Transverse colon (tissue), 4 donors: ENCODE measurements around the gene CKM.

ENCODE experiments used
- CTCF ChIP-seq, 5 experiments: fragments of 200-600 bp in 3 of 5; fragments of 450-650 bp in 2 of 5; sonication (generic) in 3 of 5; IDR thresholded peaks; 1 replicate in 2 of 5; 2 replicates in 3 of 5; pipeline ENCODE4 v1.5.1; 2016 to 2017; ENCODE audit warnings: antibody characterized with exemption in 5 of 5, inconsistent platforms in 3 of 5, mild to moderate bottlenecking in 2 of 5, moderate library complexity in 1 of 5
- EP300 ChIP-seq: sonication (generic); formaldehyde crosslinking; IDR thresholded peaks from one replicate; pipeline ENCODE4 v1.6.1; 2017; ENCODE audit warnings: antibody characterized with exemption, low read depth
- POLR2A ChIP-seq: fragments of 450-650 bp; IDR thresholded peaks from one replicate; pipeline ENCODE4 v1.6.1; 2016; ENCODE audit warnings: antibody characterized with exemption, mild to moderate bottlenecking, moderate library complexity
- POLR2AphosphoS5 ChIP-seq, 3 donors: sonication (generic); formaldehyde crosslinking; IDR thresholded peaks; one replicate each; pipeline ENCODE4 v1.6.1; 2016; ENCODE audit warnings: antibody characterized with exemption in 3 of 3

GRCh38 chr19:45348367-45349125 lies 25.9 kb upstream of the CKM start:
- TF ChIP-seq POLR2AphosphoS5 (IDR thresholded peaks at IDR 0.05), result no peak
- no peak for TF ChIP-seq CTCF (IDR thresholded peaks at IDR 0.05)
- TF ChIP-seq EP300, result no peak
- no peak for TF ChIP-seq POLR2A
